K562 (cell line): ENCODE data around the gene EDRF1. TPM values are rescaled to one million over a fixed set of nuclear protein-coding genes. Genes with fewer than 3 reads are reported as not detected.

ENCODE experiments used
- ATAC-seq: fragments of 200-7000 bp; cut with Tn5 transposase; 3 replicates; pipeline ENCODE4 v1.9.1; 2020; ENCODE audit warnings: moderate library complexity
- BruUV-seq: library from RNA; stranded (reverse); fragments of 400-500 nt; replicated peaks from 2 replicates; lab custom pipeline; 2021; lab: Mats Ljungman, UMichigan
- CTCF ChIA-PET: fragments of 300-600 bp; formaldehyde crosslinking; extraction: SDS; loops from one replicate; lab custom pipeline; 2021; ENCODE audit warnings: low intra/inter-chr PET ratio; lab: Yijun Ruan, JAX
- POLR2A ChIA-PET: fragments of 300-600, 350-650 bp; sonication (Branson Sonifier 250); formaldehyde crosslinking; extraction: SDS; loops from one replicate; lab custom pipeline; 2021; ENCODE audit warnings: antibody characterized with exemption, inconsistent platforms; lab: Yijun Ruan, JAX
- DNase-seq, 4 experiments: peaks; one replicate each; pipeline versions ENCODE4 v3.0.0 to v3.0.0-alpha.2; 2011 to 2018; ENCODE audit warnings: low spot score in 3 of 4, mixed read lengths in 3 of 4; ENCODE audit errors: extremely low read depth in 1 of 4
- FAIRE-seq: peaks from 2 replicates; lab custom pipeline; 2011; peaks lifted over from hg19 to GRCh38; lab: Jason Lieb, UNC
- H2AFZ ChIP-seq: 2 replicates; pipeline ENCODE4 v1.6.0; 2011; ENCODE audit warnings: low read depth, low read length, control low read depth, inconsistent platforms
- H3K27ac ChIP-seq: fragments of 200-600 bp; 3 replicates; pipeline ENCODE4 v1.8.0; 2011; ENCODE audit warnings: low read depth, mild to moderate bottlenecking, control low read depth, inconsistent platforms, low read length, moderate library complexity, mixed read lengths; ENCODE audit errors: extremely low read depth
- H3K27me3 ChIP-seq, 2 experiments: fragments of 300-600 bp in 1 of 2; 2 replicates in 1 of 2; 3 replicates in 1 of 2; pipeline versions ENCODE4 v1.6.0 to v1.8.0; 2011; ENCODE audit warnings: inconsistent platforms in 2 of 2, low read length in 2 of 2, mild to moderate bottlenecking in 1 of 2, mixed read lengths in 1 of 2, moderate library complexity in 1 of 2; ENCODE audit not compliant: control insufficient read depth in 2 of 2, insufficient read depth in 2 of 2
- H3K36me3 ChIP-seq: fragments of 300-600 bp; 3 replicates; pipeline ENCODE4 v1.8.0; 2011; ENCODE audit warnings: mild to moderate bottlenecking, low read length, inconsistent platforms; ENCODE audit not compliant: control insufficient read depth, insufficient read depth
- H3K4me1 ChIP-seq, 2 experiments: fragments of 200-600 bp in 1 of 2; replicated peaks in 1 of 2; 2 replicates in 1 of 2; 3 replicates in 1 of 2; pipeline versions ENCODE4 v1.5.1 to v1.8.0; 2011; ENCODE audit warnings: inconsistent platforms in 2 of 2, low read length in 2 of 2, mild to moderate bottlenecking in 1 of 2, mixed read lengths in 1 of 2, moderate library complexity in 1 of 2; ENCODE audit not compliant: control insufficient read depth in 2 of 2, insufficient read depth in 2 of 2
- H3K4me2 ChIP-seq: 2 replicates; pipeline ENCODE4 v1.6.1; 2011; ENCODE audit warnings: low read length, control low read depth, inconsistent platforms, mixed read lengths; ENCODE audit not compliant: insufficient read depth
- H3K4me3 ChIP-seq: fragments of 200-600 bp; sonication (generic), shearing (Covaris generic); 2 replicates; pipeline ENCODE4 v1.5.1; 2016; ENCODE audit warnings: control low read depth, inconsistent platforms
- H3K79me2 ChIP-seq: fragments of 200-600 bp; 3 replicates; pipeline ENCODE4 v1.8.0; 2011; ENCODE audit warnings: low read length, inconsistent platforms; ENCODE audit not compliant: control insufficient read depth, insufficient read depth
- H3K9ac ChIP-seq, 2 experiments: 2 replicates each; pipeline versions ENCODE4 v1.6.0 to v1.6.1; 2011; ENCODE audit warnings: low read depth in 2 of 2, low read length in 2 of 2, control low read depth in 1 of 2, inconsistent platforms in 1 of 2, mild to moderate bottlenecking in 1 of 2, mixed read lengths in 1 of 2; ENCODE audit not compliant: insufficient read depth in 1 of 2
- H3K9me1 ChIP-seq: one replicate; pipeline ENCODE4 v1.6.0; 2011; ENCODE audit warnings: inconsistent platforms, mild to moderate bottlenecking, low read length, moderate library complexity; ENCODE audit not compliant: control insufficient read depth, insufficient read depth
- H3K9me3 ChIP-seq: replicated peaks from 2 replicates; pipeline ENCODE4 v1.5.1; 2011; ENCODE audit warnings: low read depth, low read length, inconsistent platforms; ENCODE audit not compliant: control insufficient read depth, insufficient read depth
- H4K20me1 ChIP-seq: replicated peaks from 2 replicates; pipeline ENCODE4 v1.6.1; 2011; ENCODE audit warnings: low read length, inconsistent platforms, mixed read lengths; ENCODE audit not compliant: control insufficient read depth, insufficient read depth
- WGBS: fragments of 100-300 bp; shearing (Covaris generic); methylation state at CpG from one replicate; pipeline ENCODE4 v1.1.6; 2016; ENCODE audit warnings: low coverage, mixed read lengths; ENCODE audit not compliant: insufficient coverage; ENCODE audit errors: missing lambda C conversion rate; 5-methylcytosine and 5-hydroxymethylcytosine counted together
- in situ Hi-C: fragments of 300-500 bp; cut with MboI; formaldehyde crosslinking; loops from 4 replicates; pipeline ENCODE4 v1.15.0; 2018; ENCODE audit warnings: inconsistent platforms, mixed read lengths
- intact Hi-C: fragments of 100-400 bp; cut with micrococcal nuclease; formaldehyde crosslinking; loops from 2 replicates; pipeline ENCODE4 v1.14.2; 2022
- polyA plus RNA-seq, 8 experiments: library from polyadenylated mRNA; depleted of rRNA in 4 of 8; stranded (reverse) in 5 of 8; unstranded in 3 of 8; fragments of >200 nt; fragmentation: Nextera tagmentation in 2 of 8; fragmentation: Illumina TruSeq in 1 of 8; extraction: Ambion mirVana in 2 of 8; extraction: Trizol in 1 of 8; gene quantifications; 2 replicates each; pipeline versions ENCODE4 v1.2.1 to v1.2.3, GENCODE V29; 2011 to 2014; ENCODE audit warnings: inconsistent platforms in 1 of 8, missing spikeins in 1 of 8
- total RNA-seq, 7 experiments: library from RNA; depleted of rRNA in 6 of 7; stranded (reverse); fragments of >200 nt in 6 of 7; fragmentation: Illumina TruSeq in 2 of 7; extraction: Trizol in 2 of 7; gene quantifications; 2 replicates each; pipeline versions ENCODE4 v1.2.1 to v1.2.3, GENCODE V29; 2011 to 2021; ENCODE audit warnings: low replicate concordance in 1 of 7
- TF ChIP-seq, protein P1 (sequence below), 2 experiments: IDR thresholded peaks; 2 replicates each; pipeline ENCODE4 v1.6.1; 2011; ENCODE audit warnings: borderline replicate concordance in 1 of 2, control low read depth in 1 of 2, low read depth in 1 of 2, low read length in 1 of 2, mild to moderate bottlenecking in 1 of 2, mixed read lengths in 1 of 2, moderate library complexity in 1 of 2; ENCODE audit not compliant: insufficient read depth in 1 of 2, insufficient read length in 1 of 2, poor library complexity in 1 of 2, severe bottlenecking in 1 of 2; ENCODE audit errors: extremely low read depth in 1 of 2
- TF ChIP-seq, protein P2 (sequence below): fragments of 450-650 bp; IDR thresholded peaks from 2 replicates; pipeline ENCODE4 v1.6.1; 2017; ENCODE audit warnings: antibody characterized with exemption, mild to moderate bottlenecking

Gene EDRF1
- total and polyA plus RNA-seq, 9 of the 15 experiments (the other 6 are each of a cell fraction or from before 2014, with no cell fraction given), result 7.6 to 26.0 (median 18.6) TPM

DNA sequence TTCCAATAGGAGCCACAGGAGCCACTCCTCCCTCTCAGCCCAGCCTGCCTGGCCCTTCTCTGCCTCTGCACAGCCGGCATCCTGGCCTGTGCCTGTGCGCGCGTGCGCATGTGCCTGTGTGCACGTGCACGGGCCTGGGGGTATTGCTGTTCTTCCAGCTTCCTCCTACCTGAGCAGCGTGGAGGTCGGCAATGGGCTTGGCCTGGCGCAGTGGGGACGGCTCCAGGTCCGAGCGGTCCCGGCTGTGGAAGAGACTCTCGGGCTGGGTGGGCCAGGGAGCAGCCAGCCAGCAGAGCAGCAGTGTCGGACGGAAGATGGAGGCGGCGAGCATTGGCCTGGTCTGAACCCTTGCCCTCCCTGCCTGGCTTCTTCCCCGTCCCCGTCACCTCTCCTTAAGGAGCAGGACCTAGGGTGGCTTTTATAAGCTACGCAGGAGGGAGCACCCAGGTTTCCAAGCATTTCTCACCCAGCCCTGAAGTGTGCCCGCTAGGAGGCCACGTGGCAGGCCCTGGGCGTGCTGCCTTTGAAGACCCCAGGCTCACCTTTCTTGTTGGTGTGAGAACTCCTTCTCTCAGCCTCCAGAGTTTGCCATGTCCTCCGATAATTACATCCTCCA lies 56.1 kb downstream of the EDRF1 start, which contains the start of gene MMP21:
Gene MMP21, minus strand, starts transcription at position 331 of the 616 bp plus-strand sequence. Its CDS starts 0 bp downstream, at position 331.
- Histone ChIP-seq H4K20me1 (no peaks in the 10 kb centered on the region), H3K27ac (no peak within 1 kb of the TSS), H2AFZ (0 out of 2 replicates have a peak within 1 kb of the TSS, but pooled peaks have one; percentile 24), H3K9me3 (no peaks in the 10 kb centered on the region), H3K9me1 (no peaks in the 10 kb centered on the region), H3K27me3 (no peaks in the 10 kb centered on the region), H3K36me3 (no peaks in the 10 kb centered on the region), H3K4me1 (peaks cover 0 to 13% of the 10 kb centered on the region in 2 experiments; a peak in 2 of 5 replicates), H3K4me3 (no peak within 1 kb of the TSS), H3K9ac (no peak within 1 kb of the TSS), H3K4me2 (no peak within 1 kb of the TSS), H3K79me2 (no peaks in the 10 kb centered on the region)
- DNase-seq (no peak), ATAC-seq (no peak), FAIRE-seq (no peak)
- POLR2A ChIA-PET, result no interaction called here
- intact Hi-C loops, result no loop called here
- 67% methylated on average over 15 of the region's 26 CpGs for WGBS
- CTCF ChIA-PET, result no interaction called here
- BruUV-seq, result no TSS peak
- TF ChIP-seq, protein P1, sequence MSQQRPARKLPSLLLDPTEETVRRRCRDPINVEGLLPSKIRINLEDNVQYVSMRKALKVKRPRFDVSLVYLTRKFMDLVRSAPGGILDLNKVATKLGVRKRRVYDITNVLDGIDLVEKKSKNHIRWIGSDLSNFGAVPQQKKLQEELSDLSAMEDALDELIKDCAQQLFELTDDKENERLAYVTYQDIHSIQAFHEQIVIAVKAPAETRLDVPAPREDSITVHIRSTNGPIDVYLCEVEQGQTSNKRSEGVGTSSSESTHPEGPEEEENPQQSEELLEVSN (IDR thresholded peaks at IDR 0.05; ENCODE audit: borderline replicate concordance in 1 of 2, extremely low read depth in 1 of 2, insufficient read depth in 1 of 2, insufficient read length in 1 of 2, low read depth in 1 of 2, low read length in 1 of 2, poor library complexity in 1 of 2, severe bottlenecking in 1 of 2), result peak in 1 of 2 experiments; percentile 13
- TF ChIP-seq, protein P2, sequence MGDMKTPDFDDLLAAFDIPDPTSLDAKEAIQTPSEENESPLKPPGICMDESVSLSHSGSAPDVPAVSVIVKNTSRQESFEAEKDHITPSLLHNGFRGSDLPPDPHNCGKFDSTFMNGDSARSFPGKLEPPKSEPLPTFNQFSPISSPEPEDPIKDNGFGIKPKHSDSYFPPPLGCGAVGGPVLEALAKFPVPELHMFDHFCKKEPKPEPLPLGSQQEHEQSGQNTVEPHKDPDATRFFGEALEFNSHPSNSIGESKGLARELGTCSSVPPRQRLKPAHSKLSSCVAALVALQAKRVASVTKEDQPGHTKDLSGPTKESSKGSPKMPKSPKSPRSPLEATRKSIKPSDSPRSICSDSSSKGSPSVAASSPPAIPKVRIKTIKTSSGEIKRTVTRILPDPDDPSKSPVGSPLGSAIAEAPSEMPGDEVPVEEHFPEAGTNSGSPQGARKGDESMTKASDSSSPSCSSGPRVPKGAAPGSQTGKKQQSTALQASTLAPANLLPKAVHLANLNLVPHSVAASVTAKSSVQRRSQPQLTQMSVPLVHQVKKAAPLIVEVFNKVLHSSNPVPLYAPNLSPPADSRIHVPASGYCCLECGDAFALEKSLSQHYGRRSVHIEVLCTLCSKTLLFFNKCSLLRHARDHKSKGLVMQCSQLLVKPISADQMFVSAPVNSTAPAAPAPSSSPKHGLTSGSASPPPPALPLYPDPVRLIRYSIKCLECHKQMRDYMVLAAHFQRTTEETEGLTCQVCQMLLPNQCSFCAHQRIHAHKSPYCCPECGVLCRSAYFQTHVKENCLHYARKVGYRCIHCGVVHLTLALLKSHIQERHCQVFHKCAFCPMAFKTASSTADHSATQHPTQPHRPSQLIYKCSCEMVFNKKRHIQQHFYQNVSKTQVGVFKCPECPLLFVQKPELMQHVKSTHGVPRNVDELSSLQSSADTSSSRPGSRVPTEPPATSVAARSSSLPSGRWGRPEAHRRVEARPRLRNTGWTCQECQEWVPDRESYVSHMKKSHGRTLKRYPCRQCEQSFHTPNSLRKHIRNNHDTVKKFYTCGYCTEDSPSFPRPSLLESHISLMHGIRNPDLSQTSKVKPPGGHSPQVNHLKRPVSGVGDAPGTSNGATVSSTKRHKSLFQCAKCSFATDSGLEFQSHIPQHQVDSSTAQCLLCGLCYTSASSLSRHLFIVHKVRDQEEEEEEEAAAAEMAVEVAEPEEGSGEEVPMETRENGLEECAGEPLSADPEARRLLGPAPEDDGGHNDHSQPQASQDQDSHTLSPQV, result no peak
- in situ Hi-C loops, result no loop called here
